Adrenal gland (tissue), 5 donors: Measurements from ENCODE around the gene HLF.

Experiments
- CTCF ChIP-seq, 6 experiments: fragments of 450-650 bp in 4 of 6; fragments of 200-600 bp in 2 of 6; sonication (generic) in 1 of 6; IDR thresholded peaks; 1 replicate in 5 of 6; 2 replicates in 1 of 6; pipeline versions ENCODE4 v1.5.1 to v1.8.0; 2016 to 2021; ENCODE audit warnings: antibody characterized with exemption in 6 of 6, mild to moderate bottlenecking in 2 of 6, moderate library complexity in 1 of 6
- POLR2A ChIP-seq, 2 donors: fragments of 450-650 bp; IDR thresholded peaks; one replicate each; pipeline ENCODE4 v1.6.1; 2017; ENCODE audit warnings: antibody characterized with exemption in 2 of 2, mild to moderate bottlenecking in 2 of 2, moderate library complexity in 1 of 2
- donor health status: DM: no; HTN: no; CAD: no.

- TF ChIP-seq POLR2A (IDR thresholded peaks at IDR 0.05): no peak
- TF ChIP-seq CTCF (IDR thresholded peaks at IDR 0.05): no peak
Observed at GRCh38 chr17:55347341-55347740, 82.6 kb downstream of the HLF start.
